HG02623 (cell line): Measurements from ENCODE around the gene RASSF7.

Experiments used
- ATAC-seq: cut with Tn5 transposase; IDR thresholded peaks from one replicate; pipeline ENCODE4 v1.9.1; 2021; ENCODE audit warnings: moderate library complexity; ENCODE audit not compliant: unreplicated experiment

The RASSF7 gene

DNA sequence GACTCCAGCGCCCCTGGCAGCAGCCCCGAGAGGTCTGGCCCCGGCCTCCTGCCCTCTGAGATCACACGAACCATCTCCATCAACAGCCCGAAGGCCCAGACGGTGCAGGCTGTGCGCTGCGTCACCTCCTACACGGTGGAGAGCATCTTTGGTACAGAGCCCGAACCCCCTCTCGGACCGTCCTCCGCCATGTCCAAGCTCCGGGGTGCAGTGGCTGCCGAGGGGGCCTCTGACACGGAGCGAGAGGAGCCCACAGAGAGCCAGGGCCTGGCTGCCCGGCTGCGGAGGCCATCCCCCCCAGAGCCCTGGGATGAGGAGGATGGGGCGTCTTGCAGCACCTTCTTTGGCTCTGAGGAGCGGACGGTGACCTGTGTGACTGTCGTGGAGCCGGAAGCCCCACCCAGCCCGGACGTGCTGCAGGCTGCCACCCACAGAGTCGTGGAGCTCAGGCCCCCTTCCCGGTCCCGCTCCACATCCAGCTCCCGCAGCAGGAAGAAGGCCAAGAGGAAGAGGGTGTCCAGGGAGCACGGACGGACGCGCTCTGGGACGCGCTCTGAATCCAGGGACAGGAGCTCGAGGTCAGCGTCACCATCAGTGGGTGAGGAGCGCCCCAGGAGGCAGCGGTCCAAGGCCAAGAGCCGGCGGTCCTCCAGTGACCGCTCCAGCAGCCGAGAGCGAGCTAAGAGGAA lies 47.3 kb downstream of the RASSF7 start:
- ATAC-seq: no peak

DNA sequence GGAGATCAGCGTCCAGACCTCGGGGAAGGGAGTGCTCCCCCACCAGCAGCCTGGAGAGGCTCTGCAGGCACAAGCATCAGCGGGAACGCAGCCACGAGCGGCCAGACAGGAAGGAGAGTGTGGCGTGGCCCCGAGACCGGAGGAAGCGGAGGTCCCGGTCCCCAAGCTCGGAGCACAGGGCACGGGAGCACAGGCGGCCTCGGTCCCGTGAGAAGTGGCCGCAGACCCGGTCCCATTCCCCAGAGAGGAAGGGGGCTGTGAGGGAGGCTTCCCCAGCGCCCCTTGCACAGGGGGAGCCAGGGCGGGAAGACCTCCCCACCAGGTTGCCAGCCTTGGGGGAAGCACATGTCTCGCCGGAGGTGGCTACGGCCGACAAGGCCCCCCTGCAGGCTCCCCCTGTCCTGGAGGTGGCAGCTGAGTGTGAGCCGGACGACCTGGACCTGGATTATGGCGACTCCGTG lies 48.1 kb downstream of the RASSF7 start:
- no peak for ATAC-seq

DNA sequence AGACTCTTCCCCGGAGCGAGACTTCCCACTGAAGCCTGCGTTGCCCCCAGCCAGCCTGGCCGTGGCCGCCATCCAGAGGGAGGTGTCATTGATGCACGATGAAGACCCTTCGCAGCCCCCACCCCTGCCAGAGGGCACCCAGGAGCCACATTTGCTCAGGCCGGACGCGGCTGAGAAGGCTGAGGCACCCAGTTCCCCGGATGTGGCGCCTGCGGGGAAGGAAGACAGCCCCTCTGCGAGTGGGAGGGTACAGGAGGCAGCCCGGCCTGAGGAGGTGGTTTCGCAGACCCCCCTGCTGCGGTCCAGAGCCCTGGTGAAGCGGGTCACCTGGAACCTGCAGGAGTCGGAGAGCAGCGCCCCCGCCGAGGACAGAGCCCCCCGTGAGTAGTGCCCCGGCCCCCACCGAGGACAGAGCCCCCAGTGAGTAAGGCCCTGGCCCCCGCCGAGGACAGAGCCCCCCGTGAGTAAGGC lies 48.6 kb downstream of the RASSF7 start:
- no peak for ATAC-seq

DNA sequence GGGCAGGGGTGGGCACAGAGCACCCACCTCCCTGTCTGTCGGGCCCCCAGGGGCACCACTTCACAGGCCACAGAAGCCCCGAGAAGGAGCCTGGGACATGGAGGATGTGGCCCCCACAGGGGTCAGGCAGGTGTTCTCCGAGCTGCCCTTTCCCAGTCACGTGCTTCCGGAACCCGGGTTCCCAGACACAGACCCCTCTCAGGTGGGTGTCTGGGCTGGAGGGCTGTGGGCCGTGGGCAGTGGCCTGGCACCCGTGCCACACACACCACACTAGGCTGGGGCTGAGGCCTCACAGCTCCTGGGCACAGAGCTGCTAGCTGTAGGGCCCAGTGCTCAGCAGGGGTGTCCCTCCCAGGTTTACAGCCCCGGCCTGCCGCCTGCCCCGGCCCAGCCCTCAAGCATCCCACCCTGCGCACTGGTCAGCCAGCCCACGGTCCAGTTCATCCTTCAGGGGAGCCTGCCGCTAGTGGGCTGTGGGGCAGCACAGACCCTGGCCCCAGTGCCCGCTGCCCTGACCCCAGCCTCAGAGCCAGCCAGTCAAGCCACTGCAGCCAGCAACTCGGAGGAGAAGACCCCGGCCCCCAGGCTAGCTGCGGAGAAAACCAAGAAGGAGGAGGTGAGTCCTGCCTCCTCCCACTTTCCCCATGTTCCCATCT lies 49.5 kb downstream of the RASSF7 start:
- ATAC-seq: no peak

DNA sequence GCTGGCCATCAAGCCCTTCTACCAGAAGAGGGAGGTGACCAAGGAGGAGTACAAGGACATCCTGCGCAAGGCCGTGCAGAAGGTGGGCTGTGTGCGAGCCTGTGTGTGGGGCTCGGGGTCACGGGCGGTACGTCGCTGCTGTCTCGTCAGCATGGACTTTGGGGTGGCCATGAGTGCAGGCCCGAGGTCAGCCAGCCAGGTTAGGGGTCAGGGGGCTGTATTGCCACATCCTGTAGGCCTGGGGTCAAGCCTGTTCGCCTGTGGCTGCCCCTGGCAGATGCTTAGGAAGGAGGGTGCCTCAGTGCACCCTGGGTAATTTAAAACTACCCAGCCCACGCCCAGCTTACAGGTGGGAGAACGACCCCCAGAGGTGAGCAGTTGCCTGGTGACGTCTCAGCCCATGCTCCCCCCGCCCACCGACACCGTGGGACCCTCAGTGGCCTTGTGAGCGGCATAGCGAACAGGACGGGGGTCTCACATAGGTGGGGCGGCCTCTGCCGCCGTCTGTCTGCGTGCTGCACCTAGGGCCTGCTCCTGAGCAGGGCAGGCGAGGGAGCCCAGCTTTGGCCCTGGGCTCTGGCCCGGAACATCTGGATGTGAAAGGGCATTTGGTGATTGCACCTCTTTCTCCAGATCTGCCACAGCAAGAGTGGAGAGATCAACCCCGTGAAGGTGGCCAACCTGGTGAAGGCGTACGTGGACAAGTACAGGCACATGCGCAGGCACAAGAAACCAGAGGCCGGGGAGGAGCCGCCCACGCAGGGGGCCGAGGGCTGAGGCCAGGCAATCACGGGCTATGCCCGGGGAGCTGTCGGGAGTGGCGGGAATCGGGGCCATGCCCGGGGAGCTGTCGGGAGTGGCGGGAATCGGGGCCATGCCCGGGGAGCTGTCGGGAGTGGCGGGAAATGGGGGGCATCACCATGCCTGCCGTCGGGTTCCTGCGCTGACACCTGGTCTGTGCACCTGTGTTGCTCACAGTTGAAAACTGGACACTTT lies 50.5 kb downstream of the RASSF7 start:
- ATAC-seq: no peak

DNA sequence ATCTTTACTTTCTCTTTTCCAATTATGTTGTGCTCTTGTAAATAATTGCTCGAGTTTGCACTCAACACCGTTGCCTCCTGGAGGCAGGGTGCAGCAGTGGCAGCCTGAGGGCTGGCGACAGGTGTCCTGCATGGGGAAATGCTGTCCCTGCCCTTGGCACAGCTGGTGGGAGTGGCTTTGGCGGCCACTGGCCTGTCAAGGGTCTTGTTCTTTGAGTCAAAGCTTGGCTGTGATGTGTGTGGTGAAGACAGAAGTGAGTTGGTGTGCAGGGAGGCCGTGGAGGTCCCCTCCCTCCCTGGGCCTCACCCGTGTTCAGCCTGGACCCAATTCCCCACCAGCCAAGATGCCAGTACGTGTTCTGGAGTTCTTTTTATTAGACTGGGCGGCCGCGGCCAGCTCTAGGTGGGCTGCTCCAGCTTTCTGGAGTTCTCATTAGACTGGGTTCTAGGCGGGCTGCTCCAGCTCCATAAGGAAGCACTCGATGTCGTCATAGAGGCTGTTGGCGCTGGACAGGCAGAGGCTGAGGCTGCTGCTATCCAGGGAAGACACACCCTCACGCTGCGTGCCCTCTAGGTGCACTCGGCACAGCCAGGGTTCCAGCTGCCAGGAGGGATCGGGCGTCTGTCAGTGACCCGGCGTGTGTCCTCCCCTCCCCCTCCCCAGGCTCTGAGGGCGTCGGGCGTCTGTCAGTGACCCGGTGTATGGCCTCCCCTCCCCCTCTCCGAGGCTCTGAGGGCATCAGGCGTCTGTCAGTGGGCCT lies 51.6 kb downstream of the RASSF7 start:
- no peak for ATAC-seq

DNA sequence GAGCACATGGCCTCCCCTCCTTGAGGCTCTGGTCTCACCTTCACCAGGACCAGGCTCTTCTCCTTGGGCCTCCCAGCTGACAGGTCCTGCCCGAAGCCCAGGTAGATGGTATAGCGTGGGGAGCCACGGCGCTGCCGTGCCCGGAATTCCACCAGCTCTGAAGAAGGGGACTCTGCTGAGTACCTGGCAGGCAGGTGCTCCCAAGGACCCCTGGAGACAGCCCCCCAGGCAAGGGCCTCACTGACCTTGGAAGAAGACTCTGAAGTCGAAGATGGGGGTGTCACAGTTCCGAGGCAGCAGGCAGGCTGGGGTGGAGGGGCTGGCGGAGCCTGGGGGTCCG lies 52.2 kb downstream of the RASSF7 start:
- no peak for ATAC-seq

DNA sequence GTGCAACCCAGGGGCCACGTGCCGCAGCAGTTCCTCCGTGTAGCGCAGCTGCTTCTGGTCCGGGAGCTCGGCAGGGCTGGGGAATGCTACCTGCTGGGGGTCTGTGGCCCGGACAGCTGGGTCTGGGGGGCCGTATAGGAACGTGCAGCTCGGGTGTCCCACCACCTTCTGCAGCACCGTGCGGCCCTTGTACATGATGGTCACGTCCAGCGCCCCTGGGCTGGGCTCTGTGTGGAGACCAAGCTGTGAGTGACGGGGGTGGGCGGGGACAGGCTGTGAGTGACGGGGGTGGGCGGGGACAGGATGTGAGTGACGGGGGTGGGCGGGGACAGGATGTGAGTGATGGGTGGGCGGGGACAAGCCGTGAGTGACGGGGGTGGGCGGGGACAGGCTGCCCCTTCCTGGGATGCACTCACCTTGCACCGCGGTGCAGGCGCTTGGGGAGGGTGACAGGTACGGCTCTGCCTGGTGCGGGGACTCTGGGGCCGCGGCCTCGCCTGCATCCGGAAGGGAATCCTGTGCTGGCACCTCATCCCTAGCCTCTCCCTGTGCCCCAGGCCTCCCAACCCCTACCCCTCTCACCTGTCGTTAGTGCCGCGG lies 52.7 kb downstream of the RASSF7 start:
- no peak for ATAC-seq
